Loucy (cell line): ENCODE results near the gene NLRP9.

Experiments
- CTCF ChIP-seq: fragments of 200-600 bp; sonication (generic); conservative IDR thresholded peaks from 2 replicates; pipeline ENCODE4 v1.5.1; 2014; ENCODE audit warnings: mild to moderate bottlenecking, antibody characterized with exemption, low read length
- EZH2phosphoT487 ChIP-seq: fragments of 200-600 bp; IDR thresholded peaks from 2 replicates; pipeline ENCODE4 v1.6.1; 2018; ENCODE audit warnings: antibody characterized with exemption, mild to moderate bottlenecking, moderate library complexity, borderline replicate concordance

- TF ChIP-seq CTCF (no peak), EZH2phosphoT487 (no peak)
Measured at GRCh38 chr19:55670280-55671053, 67.7 kb downstream of the NLRP9 start.
